ENCODE results near the gene CCNI. TPM values are rescaled to one million over a fixed set of nuclear protein-coding genes. Genes with fewer than 3 reads are reported as not detected.
"Not testable (repeated sequence)": the region's sequence is repeated elsewhere in the genome, so short reads cannot be mapped to it uniquely, and the experiment has no call there.

The CCNI gene
- total RNA-seq, 1 donor from 2014 or later, result 396 TPM

- Mint-ChIP-seq H3K36me3 (ENCODE audit: low read depth) (peaks cover 10% of the 10 kb centered on the region), H3K4me3 (no peak overlapping the region), H3K4me1 (peaks cover 7% of the 10 kb centered on the region), H3K27ac (ENCODE audit: unreplicated experiment) (no peak overlapping the region), H3K27me3 (ENCODE audit: low read depth) (no peaks in the 10 kb centered on the region), H3K9me3 (no peaks in the 10 kb centered on the region)
- no peak for TF ChIP-seq CTCF (conservative IDR thresholded peaks at IDR 0.05)
- no peak for DNase-seq (ENCODE audit: low read depth, low spot score)
Measured at GRCh38 chr4:77043507-77044136, 32.2 kb downstream of the CCNI start.

- no peak for TF ChIP-seq CTCF (conservative IDR thresholded peaks at IDR 0.05)
- Mint-ChIP-seq H3K27ac (ENCODE audit: unreplicated experiment) (no peak overlapping the region), H3K9me3 (no peaks in the 10 kb centered on the region), H3K4me1 (peaks cover 3% of the 10 kb centered on the region), H3K36me3 (ENCODE audit: low read depth) (peaks cover 15% of the 10 kb centered on the region), H3K4me3 (no peak overlapping the region), H3K27me3 (ENCODE audit: low read depth) (no peaks in the 10 kb centered on the region)
- DNase-seq (ENCODE audit: low read depth, low spot score), result no peak
Measured at GRCh38 chr4:77040854-77041725, 34.7 kb downstream of the CCNI start.

GRCh38 chr4:77040270-77040669, 35.5 kb downstream of the CCNI start:
- Mint-ChIP-seq H3K4me1 (peaks cover 3% of the 10 kb centered on the region), H3K27ac (ENCODE audit: unreplicated experiment) (no peak overlapping the region), H3K27me3 (ENCODE audit: low read depth) (no peaks in the 10 kb centered on the region), H3K9me3 (no peaks in the 10 kb centered on the region), H3K4me3 (no peak overlapping the region), H3K36me3 (ENCODE audit: low read depth) (peaks cover 18% of the 10 kb centered on the region)
- no peak for DNase-seq (ENCODE audit: low read depth, low spot score)
- TF ChIP-seq CTCF (conservative IDR thresholded peaks at IDR 0.05), result no peak

GRCh38 chr4:77039796-77040195, 36.0 kb downstream of the CCNI start:
- peaks cover 20% of the 10 kb centered on the region for H3K36me3 Mint-ChIP-seq (ENCODE audit: low read depth)
- peaks cover 3% of the 10 kb centered on the region for H3K4me1 Mint-ChIP-seq
- TF ChIP-seq CTCF (conservative IDR thresholded peaks at IDR 0.05), result no peak
- DNase-seq (ENCODE audit: low read depth, low spot score), result no peak
- H3K9me3 Mint-ChIP-seq, result no peaks in the 10 kb centered on the region
- H3K27me3 Mint-ChIP-seq (ENCODE audit: low read depth), result no peaks in the 10 kb centered on the region
- H3K4me3 Mint-ChIP-seq, result no peak overlapping the region
- H3K27ac Mint-ChIP-seq (ENCODE audit: unreplicated experiment), result no peak overlapping the region

GRCh38 chr4:77037736-77038135, 38.1 kb downstream of the CCNI start:
- no peaks in the 10 kb centered on the region for H3K27me3 Mint-ChIP-seq (ENCODE audit: low read depth)
- no peak for TF ChIP-seq CTCF (conservative IDR thresholded peaks at IDR 0.05)
- peaks cover 22% of the 10 kb centered on the region for H3K36me3 Mint-ChIP-seq (ENCODE audit: low read depth)
- DNase-seq (ENCODE audit: low read depth, low spot score), result no peak
- H3K9me3 Mint-ChIP-seq, result no peaks in the 10 kb centered on the region
- no peaks in the 10 kb centered on the region for H3K4me1 Mint-ChIP-seq
- no peak overlapping the region for H3K27ac Mint-ChIP-seq (ENCODE audit: unreplicated experiment)
- no peak overlapping the region for H3K4me3 Mint-ChIP-seq

GRCh38 chr4:77037168-77037567, 38.6 kb downstream of the CCNI start:
- not testable (repeated sequence) for H3K27me3 Mint-ChIP-seq (ENCODE audit: low read depth); H3K9me3 Mint-ChIP-seq; DNase-seq (ENCODE audit: low read depth, low spot score); H3K4me1 Mint-ChIP-seq; H3K27ac Mint-ChIP-seq (ENCODE audit: unreplicated experiment); H3K4me3 Mint-ChIP-seq
- H3K36me3 Mint-ChIP-seq (ENCODE audit: low read depth), result peaks cover 22% of the 10 kb centered on the region

Data from neural crest cell (in vitro differentiated cells).